Measurements from ENCODE around the gene CXXC1.

Gene CXXC1

DNA sequence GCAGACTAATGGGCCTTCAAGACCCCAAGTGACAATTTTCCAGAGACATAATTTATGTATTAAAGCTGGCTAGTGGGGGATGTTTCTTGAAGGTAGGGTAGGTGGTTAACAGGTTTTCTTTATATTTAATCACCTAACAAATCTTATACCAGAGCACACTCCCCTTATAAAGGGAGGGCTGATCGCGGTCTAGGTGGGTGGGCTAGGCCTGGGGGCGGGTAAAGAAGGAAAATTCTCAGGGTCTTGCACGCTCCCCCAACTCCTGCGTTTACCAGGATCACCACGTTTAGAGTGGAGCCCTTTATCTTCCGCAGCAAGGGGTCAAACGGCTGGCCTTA is 19.9 kb upstream of the CXXC1 start:
- TF ChIP-seq, protein P1, sequence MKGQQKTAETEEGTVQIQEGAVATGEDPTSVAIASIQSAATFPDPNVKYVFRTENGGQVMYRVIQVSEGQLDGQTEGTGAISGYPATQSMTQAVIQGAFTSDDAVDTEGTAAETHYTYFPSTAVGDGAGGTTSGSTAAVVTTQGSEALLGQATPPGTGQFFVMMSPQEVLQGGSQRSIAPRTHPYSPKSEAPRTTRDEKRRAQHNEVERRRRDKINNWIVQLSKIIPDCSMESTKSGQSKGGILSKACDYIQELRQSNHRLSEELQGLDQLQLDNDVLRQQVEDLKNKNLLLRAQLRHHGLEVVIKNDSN (IDR thresholded peaks at IDR 0.05): no peak
- no peak for TF ChIP-seq NFIC (IDR thresholded peaks at IDR 0.05)
- TF ChIP-seq EP300 (IDR thresholded peaks at IDR 0.05; ENCODE audit: borderline replicate concordance): no peak
- no peak for TF ChIP-seq TCF12 (IDR thresholded peaks at IDR 0.05; ENCODE audit: low read depth)
- no peak for TF ChIP-seq TEAD4 (IDR thresholded peaks at IDR 0.05)

DNA sequence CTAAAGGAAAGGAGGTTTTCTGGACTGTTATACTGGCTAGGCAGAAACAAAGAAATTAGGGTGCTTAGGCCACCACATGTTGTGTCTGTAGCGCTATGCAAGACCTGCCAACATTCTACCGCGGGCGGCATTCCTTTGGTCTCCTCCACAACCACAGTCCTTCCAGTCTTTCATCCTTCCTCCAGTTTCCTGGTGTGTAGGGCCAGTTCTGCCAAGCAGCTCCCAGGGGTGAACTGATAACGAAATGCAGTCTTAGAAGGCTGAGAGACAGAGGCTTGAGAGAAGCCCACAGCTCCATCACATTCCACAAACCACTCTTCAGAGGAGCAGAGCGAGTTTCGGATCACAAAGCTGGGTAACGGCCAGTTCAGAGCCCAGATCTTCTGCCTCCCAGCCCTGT is 19.5 kb upstream of the CXXC1 start:
- TF ChIP-seq NFIC (IDR thresholded peaks at IDR 0.05): no peak
- no peak for TF ChIP-seq CEBPB (IDR thresholded peaks at IDR 0.05)
- TF ChIP-seq EGR1 (IDR thresholded peaks at IDR 0.05): no peak
- TF ChIP-seq, protein P2, sequence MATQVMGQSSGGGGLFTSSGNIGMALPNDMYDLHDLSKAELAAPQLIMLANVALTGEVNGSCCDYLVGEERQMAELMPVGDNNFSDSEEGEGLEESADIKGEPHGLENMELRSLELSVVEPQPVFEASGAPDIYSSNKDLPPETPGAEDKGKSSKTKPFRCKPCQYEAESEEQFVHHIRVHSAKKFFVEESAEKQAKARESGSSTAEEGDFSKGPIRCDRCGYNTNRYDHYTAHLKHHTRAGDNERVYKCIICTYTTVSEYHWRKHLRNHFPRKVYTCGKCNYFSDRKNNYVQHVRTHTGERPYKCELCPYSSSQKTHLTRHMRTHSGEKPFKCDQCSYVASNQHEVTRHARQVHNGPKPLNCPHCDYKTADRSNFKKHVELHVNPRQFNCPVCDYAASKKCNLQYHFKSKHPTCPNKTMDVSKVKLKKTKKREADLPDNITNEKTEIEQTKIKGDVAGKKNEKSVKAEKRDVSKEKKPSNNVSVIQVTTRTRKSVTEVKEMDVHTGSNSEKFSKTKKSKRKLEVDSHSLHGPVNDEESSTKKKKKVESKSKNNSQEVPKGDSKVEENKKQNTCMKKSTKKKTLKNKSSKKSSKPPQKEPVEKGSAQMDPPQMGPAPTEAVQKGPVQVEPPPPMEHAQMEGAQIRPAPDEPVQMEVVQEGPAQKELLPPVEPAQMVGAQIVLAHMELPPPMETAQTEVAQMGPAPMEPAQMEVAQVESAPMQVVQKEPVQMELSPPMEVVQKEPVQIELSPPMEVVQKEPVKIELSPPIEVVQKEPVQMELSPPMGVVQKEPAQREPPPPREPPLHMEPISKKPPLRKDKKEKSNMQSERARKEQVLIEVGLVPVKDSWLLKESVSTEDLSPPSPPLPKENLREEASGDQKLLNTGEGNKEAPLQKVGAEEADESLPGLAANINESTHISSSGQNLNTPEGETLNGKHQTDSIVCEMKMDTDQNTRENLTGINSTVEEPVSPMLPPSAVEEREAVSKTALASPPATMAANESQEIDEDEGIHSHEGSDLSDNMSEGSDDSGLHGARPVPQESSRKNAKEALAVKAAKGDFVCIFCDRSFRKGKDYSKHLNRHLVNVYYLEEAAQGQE (IDR thresholded peaks at IDR 0.05; ENCODE audit: low read depth): no peak

DNA sequence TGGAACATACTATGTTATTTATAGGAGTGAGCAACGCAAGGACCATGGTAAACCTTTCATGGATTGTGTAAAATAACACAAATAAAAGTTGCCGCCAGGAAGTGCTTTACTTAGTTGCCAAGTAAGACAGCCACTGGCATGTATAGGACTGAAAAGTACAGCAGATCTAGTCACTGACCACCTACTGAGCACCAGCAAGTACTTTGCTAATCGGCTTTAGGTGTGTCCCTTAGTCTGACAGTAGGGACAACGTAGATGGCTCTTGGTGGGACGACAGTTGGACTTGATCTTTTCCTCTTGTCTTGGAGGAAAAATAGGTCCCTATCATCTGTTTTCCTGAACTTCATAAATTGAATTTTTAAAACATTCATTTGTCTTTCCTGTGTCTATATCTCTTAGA is 13.6 kb upstream of the CXXC1 start:
- TF ChIP-seq TAF1 (IDR thresholded peaks at IDR 0.05; ENCODE audit: low read depth): no peak
- TF ChIP-seq YY1 (IDR thresholded peaks at IDR 0.05; ENCODE audit: low read depth): no peak
- no peak for TF ChIP-seq CEBPB (IDR thresholded peaks at IDR 0.05)
- no peak for TF ChIP-seq FOXM1 (IDR thresholded peaks at IDR 0.05; ENCODE audit: borderline replicate concordance, low read depth)
- no peak for TF ChIP-seq NFIC (IDR thresholded peaks at IDR 0.05)
- TF ChIP-seq ZBTB7A (IDR thresholded peaks at IDR 0.05; ENCODE audit: low read depth): no peak
- no peak for TF ChIP-seq TEAD4 (IDR thresholded peaks at IDR 0.05)

DNA sequence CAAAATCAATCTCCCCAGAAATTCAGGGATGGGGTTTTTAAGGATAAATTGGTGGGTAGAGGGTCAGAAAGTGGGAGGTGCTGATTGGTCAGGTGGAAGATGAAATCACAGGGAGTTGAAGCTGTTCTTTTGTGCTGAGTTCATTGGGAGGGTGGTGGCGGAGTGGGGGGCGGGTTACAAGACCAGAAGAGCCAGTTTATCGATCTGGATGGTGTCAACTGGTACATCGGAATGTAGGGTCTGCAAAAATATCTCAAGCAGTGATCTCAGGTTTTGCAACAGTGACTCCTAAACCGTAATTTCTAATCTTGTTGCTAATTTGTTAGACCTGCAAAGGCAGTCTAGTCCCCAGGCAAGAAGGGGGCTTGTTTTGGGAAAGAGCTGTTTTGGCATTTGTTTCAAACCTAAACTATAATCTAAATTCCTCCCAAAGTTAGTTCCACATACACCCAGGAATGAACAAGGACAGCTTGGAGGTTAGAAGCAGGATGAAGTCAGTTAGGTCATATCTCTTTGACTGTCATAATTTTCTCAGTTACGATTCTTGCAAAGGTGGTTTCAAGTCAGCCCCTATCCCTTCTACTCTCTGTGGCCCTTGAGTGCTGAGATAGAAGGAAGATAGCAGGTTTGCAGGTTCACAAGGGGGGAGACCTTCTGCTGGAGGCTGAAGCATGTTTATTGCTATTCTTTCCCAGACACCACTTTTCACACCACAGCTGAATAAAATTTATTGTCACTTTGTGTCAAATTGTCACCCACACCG is 12.3 kb upstream of the CXXC1 start:
- TF ChIP-seq FOXM1 (IDR thresholded peaks at IDR 0.05; ENCODE audit: borderline replicate concordance, low read depth) (no peak), YY1 (IDR thresholded peaks at IDR 0.05; ENCODE audit: low read depth) (no peak), TAF1 (IDR thresholded peaks at IDR 0.05; ENCODE audit: low read depth) (no peak), TEAD4 (IDR thresholded peaks at IDR 0.05) (no peak), CREB1 (IDR thresholded peaks at IDR 0.05; ENCODE audit: low read depth) (no peak), NFIC (IDR thresholded peaks at IDR 0.05) (no peak), EP300 (IDR thresholded peaks at IDR 0.05; ENCODE audit: borderline replicate concordance) (no peak), RAD21 (IDR thresholded peaks at IDR 0.05; ENCODE audit: low read depth) (no peak), ZBTB7A (IDR thresholded peaks at IDR 0.05; ENCODE audit: low read depth) (no peak), TCF12 (IDR thresholded peaks at IDR 0.05; ENCODE audit: low read depth) (no peak)
- TF ChIP-seq, protein P1 (IDR thresholded peaks at IDR 0.05): no peak
- TF ChIP-seq, protein P3, sequence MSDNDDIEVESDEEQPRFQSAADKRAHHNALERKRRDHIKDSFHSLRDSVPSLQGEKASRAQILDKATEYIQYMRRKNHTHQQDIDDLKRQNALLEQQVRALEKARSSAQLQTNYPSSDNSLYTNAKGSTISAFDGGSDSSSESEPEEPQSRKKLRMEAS (IDR thresholded peaks at IDR 0.05): no peak
- TF ChIP-seq, protein P2 (IDR thresholded peaks at IDR 0.05; ENCODE audit: low read depth): no peak

DNA sequence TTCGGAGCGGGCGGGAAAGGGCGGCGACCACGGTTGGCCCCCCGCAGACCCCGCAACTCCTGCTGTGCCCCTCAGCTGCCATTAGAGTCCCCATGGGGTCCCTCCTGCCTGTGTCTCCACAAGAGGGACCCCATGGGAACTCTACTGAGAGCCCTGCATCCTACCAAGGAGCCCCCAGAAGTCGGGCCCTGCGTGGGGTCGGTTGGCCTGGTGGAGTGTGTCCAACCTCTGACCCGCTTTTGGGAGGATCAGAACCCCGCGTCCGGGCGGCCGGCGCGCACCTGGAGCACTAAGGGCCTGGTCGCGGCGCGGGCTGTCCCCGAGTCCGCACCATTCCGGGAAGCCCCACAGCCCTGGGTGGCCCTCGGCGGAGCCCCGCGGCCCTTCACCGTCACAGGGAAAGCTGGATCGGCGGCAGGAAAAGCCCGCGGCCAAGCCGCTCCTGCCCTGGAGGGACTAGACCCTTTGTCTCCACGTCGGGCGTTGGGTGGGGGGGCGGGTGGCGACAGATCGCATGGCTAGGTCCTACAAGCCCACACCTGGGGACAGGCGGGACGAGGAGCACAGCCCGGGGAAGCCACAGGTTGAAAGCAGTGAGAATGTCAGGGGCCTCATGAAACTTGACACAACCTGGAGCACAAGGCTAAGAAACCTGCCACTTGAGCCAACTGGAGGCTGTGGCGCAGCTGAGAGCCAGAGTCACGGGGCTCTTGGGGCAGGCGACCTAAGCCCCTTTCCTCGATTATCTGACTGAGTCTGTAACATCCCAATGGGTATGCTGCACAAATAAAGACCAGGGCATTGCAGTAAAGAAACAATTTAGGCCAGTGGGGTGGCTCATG is 11.2 kb upstream of the CXXC1 start:
- no peak for TF ChIP-seq RAD21 (IDR thresholded peaks at IDR 0.05; ENCODE audit: low read depth)
- no peak for TF ChIP-seq YY1 (IDR thresholded peaks at IDR 0.05; ENCODE audit: low read depth)
- no peak for TF ChIP-seq TEAD4 (IDR thresholded peaks at IDR 0.05)
- no peak for TF ChIP-seq FOXM1 (IDR thresholded peaks at IDR 0.05; ENCODE audit: borderline replicate concordance, low read depth)
- TF ChIP-seq, protein P3 (IDR thresholded peaks at IDR 0.05): no peak
- TF ChIP-seq TCF12 (IDR thresholded peaks at IDR 0.05; ENCODE audit: low read depth): no peak
- no peak for TF ChIP-seq CREB1 (IDR thresholded peaks at IDR 0.05; ENCODE audit: low read depth)
- TF ChIP-seq, protein P1 (IDR thresholded peaks at IDR 0.05): no peak
- TF ChIP-seq EGR1 (IDR thresholded peaks at IDR 0.05): no peak
- TF ChIP-seq TAF1 (IDR thresholded peaks at IDR 0.05; ENCODE audit: low read depth): no peak
- TF ChIP-seq NFIC (IDR thresholded peaks at IDR 0.05): no peak
- no peak for TF ChIP-seq CEBPB (IDR thresholded peaks at IDR 0.05)
- TF ChIP-seq, protein P2 (IDR thresholded peaks at IDR 0.05; ENCODE audit: low read depth): no peak
- TF ChIP-seq ZBTB7A (IDR thresholded peaks at IDR 0.05; ENCODE audit: low read depth): no peak
- no peak for TF ChIP-seq EP300 (IDR thresholded peaks at IDR 0.05; ENCODE audit: borderline replicate concordance)

Measured in Ishikawa (cell line).